DOHH2 (cell line): ENCODE measurements around the gene HLCS.

Experiments used
- H3F3A ChIP-seq: fragments of 200-600 bp; sonication (generic), shearing (Covaris generic); 2 replicates; pipeline ENCODE4 v1.6.0; 2016; ENCODE audit warnings: antibody characterized with exemption, mild to moderate bottlenecking; ENCODE audit not compliant: control insufficient read depth, insufficient read depth
- H3K27ac ChIP-seq: fragments of 200-600 bp; sonication (generic); 2 replicates; pipeline ENCODE4 v1.5.1; 2014; ENCODE audit warnings: low read depth, mild to moderate bottlenecking, low read length, moderate library complexity
- H3K27me3 ChIP-seq: fragments of 200-600 bp; sonication (generic); 2 replicates; pipeline ENCODE4 v1.6.1; 2014; ENCODE audit warnings: mild to moderate bottlenecking, low read length, mixed read lengths; ENCODE audit not compliant: control insufficient read depth
- H3K36me3 ChIP-seq: fragments of 200-600 bp; sonication (generic); 2 replicates; pipeline ENCODE4 v1.6.1; 2014; ENCODE audit warnings: mild to moderate bottlenecking, low read length, moderate library complexity, mixed read lengths; ENCODE audit not compliant: control insufficient read depth
- H3K4me1 ChIP-seq: fragments of 200-600 bp; sonication (generic); 2 replicates; pipeline ENCODE4 v1.6.1; 2014; ENCODE audit warnings: mild to moderate bottlenecking, low read length, mixed read lengths; ENCODE audit not compliant: control insufficient read depth
- H3K4me2 ChIP-seq: fragments of 200-600 bp; sonication (generic); 2 replicates; pipeline ENCODE4 v1.6.0; 2014; ENCODE audit warnings: mild to moderate bottlenecking, low read length, moderate library complexity
- H3K4me3 ChIP-seq: fragments of 200-600 bp; sonication (generic); 2 replicates; pipeline ENCODE4 v1.5.1; 2014; ENCODE audit warnings: mild to moderate bottlenecking, low read length, mixed read lengths
- H3K79me2 ChIP-seq: fragments of 200-600 bp; sonication (generic); 2 replicates; pipeline ENCODE4 v1.6.1; 2014; ENCODE audit warnings: mild to moderate bottlenecking, low read length, mixed read lengths; ENCODE audit not compliant: control insufficient read depth
- H3K9me2 ChIP-seq: fragments of 200-600 bp; sonication (generic); replicated peaks from 2 replicates; pipeline ENCODE4 v1.6.1; 2014; ENCODE audit warnings: mild to moderate bottlenecking, low read length, mixed read lengths; ENCODE audit not compliant: control insufficient read depth
- H3K9me3 ChIP-seq: fragments of 200-600 bp; sonication (generic); 2 replicates; pipeline ENCODE4 v1.6.1; 2014; ENCODE audit warnings: antibody characterized with exemption, low read length, mixed read lengths; ENCODE audit not compliant: control insufficient read depth, insufficient read depth
- H4K20me1 ChIP-seq: fragments of 200-600 bp; sonication (generic); 2 replicates; pipeline ENCODE4 v1.6.0; 2014; ENCODE audit warnings: low read depth, mild to moderate bottlenecking, antibody characterized with exemption, low read length, moderate library complexity; ENCODE audit not compliant: control insufficient read depth, insufficient read depth
- CTCF ChIP-seq: fragments of 200-600 bp; sonication (generic); IDR thresholded peaks from one replicate; pipeline ENCODE4 v1.5.1; 2014; ENCODE audit warnings: antibody characterized with exemption, mild to moderate bottlenecking, low read depth, low read length; ENCODE audit not compliant: poor library complexity, severe bottlenecking
- EZH2phosphoT487 ChIP-seq: fragments of 200-600 bp; sonication (generic); IDR thresholded peaks from 2 replicates; pipeline ENCODE4 v1.6.1; 2017; ENCODE audit warnings: borderline replicate concordance, mild to moderate bottlenecking, antibody characterized with exemption, low read length, moderate library complexity, mixed read lengths

HLCS gene

GRCh38 chr21:36785615-36786014 is 180.9 kb downstream of the HLCS start:
- no peaks in the 10 kb centered on the region for H3K27me3 ChIP-seq
- no peak overlapping the region for H3K4me2 ChIP-seq
- no peaks in the 10 kb centered on the region for H3K9me2 ChIP-seq
- no peaks in the 10 kb centered on the region for H3K4me1 ChIP-seq
- H3K27ac ChIP-seq, result no peak overlapping the region
- no peaks in the 10 kb centered on the region for H3K9me3 ChIP-seq
- no peaks in the 10 kb centered on the region for H3K79me2 ChIP-seq
- TF ChIP-seq CTCF (no peak), EZH2phosphoT487 (no peak)
- no peak overlapping the region for H3K4me3 ChIP-seq
- no peaks in the 10 kb centered on the region for H3F3A ChIP-seq
- no peaks in the 10 kb centered on the region for H4K20me1 ChIP-seq
- no peaks in the 10 kb centered on the region for H3K36me3 ChIP-seq

GRCh38 chr21:36784947-36785346 is 181.5 kb downstream of the HLCS start:
- Histone ChIP-seq H3K36me3 (no peaks in the 10 kb centered on the region), H3K9me3 (no peaks in the 10 kb centered on the region), H3K9me2 (no peaks in the 10 kb centered on the region), H3F3A (no peaks in the 10 kb centered on the region), H3K79me2 (no peaks in the 10 kb centered on the region), H4K20me1 (no peaks in the 10 kb centered on the region), H3K4me1 (no peaks in the 10 kb centered on the region), H3K4me3 (no peak overlapping the region), H3K4me2 (no peak overlapping the region), H3K27me3 (no peaks in the 10 kb centered on the region), H3K27ac (no peak overlapping the region)
- TF ChIP-seq EZH2phosphoT487, result no peak
- TF ChIP-seq CTCF, result no peak

- no peak overlapping the region for H3K4me3 ChIP-seq
- H3K4me2 ChIP-seq, result no peak overlapping the region
Observed at GRCh38 chr21:36783612-36784374, 182.7 kb downstream of the HLCS start.

More at GRCh38 chr21:36783612-36784374, 182.7 kb downstream of the HLCS start:
- no peaks in the 10 kb centered on the region for H4K20me1 ChIP-seq
- H3K9me2 ChIP-seq, result no peaks in the 10 kb centered on the region
- no peak for TF ChIP-seq CTCF
- no peak for TF ChIP-seq EZH2phosphoT487
- H3F3A ChIP-seq, result no peaks in the 10 kb centered on the region
- H3K79me2 ChIP-seq, result no peaks in the 10 kb centered on the region
- no peaks in the 10 kb centered on the region for H3K36me3 ChIP-seq
- H3K9me3 ChIP-seq, result no peaks in the 10 kb centered on the region
- no peak overlapping the region for H3K27ac ChIP-seq
- H3K4me1 ChIP-seq, result no peaks in the 10 kb centered on the region
- H3K27me3 ChIP-seq, result no peaks in the 10 kb centered on the region
